Putamen (tissue), 1 donor: ENCODE results near the gene PREX1.
"Not testable (repeated sequence)": the region's sequence is repeated elsewhere in the genome, so short reads cannot be mapped to it uniquely, and the experiment has no call there.

Experiments
- DNase-seq: peaks from one replicate; pipeline ENCODE4 v3.0.0-alpha.2; 2016; ENCODE audit warnings: low spot score

The PREX1 gene

DNA sequence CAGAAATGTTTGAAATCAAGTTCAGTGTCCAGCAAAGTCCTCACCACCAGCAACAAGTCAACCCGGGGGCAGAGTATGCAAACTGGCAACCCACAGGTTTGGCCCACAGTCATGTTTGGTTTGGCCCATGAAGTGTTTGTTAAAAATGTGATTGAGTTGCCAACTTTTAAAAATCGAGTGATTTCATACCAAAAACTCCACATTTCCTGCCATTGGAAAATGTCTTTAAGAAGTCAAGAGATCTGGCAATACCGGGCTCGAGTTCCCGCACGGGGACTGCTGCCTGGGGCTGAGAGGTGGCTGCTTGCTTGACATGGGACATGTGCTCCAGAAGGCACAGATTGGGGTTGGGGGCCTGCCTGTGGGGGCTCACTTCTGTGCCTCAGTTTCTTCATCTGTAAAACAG is 36.1 kb downstream of the PREX1 start:
- no peak for DNase-seq

DNA sequence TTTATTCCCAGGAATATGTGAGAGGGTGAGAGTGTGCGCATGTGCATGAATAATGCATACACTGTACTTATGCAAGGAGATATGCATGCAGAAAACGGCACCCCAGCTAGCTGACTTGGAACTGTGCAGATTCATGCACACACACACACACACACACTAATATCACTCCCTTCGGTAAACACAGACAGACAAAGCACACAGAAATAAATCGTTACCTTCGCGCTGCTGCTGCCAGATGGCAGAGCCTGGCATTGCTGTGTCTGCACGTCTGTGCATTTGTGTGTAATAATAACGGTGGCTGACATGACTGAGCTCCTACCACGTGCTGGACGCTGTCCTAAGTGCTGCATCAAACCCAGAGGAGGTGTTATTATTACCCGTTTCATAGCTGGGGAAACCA is 36.8 kb downstream of the PREX1 start:
- no peak for DNase-seq

DNA sequence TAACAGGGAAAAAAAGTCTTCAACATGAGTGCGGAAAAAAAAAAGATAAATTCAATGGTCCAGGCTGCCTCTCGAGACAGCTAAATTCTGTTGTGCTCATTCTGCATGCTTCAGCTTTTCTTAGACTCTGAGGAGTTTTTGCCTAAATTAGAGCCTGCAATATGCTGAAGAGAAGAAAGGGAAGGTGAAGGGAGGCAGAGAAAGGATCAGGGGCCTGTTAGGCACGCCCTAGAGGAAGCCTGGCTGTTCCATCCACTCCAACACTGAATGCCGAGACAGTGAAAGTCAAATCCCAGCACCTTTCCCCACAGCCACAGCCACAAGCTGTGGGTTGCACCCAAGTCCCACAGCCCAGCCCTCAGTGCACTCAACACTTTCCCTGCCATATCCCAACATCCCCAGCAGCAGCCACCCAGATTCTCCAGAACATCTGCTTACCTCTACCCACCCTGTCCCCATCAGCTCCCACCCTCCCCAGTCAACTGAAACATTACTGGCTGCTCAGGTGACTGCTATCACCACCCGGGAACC is 37.3 kb downstream of the PREX1 start:
- no peak for DNase-seq

DNA sequence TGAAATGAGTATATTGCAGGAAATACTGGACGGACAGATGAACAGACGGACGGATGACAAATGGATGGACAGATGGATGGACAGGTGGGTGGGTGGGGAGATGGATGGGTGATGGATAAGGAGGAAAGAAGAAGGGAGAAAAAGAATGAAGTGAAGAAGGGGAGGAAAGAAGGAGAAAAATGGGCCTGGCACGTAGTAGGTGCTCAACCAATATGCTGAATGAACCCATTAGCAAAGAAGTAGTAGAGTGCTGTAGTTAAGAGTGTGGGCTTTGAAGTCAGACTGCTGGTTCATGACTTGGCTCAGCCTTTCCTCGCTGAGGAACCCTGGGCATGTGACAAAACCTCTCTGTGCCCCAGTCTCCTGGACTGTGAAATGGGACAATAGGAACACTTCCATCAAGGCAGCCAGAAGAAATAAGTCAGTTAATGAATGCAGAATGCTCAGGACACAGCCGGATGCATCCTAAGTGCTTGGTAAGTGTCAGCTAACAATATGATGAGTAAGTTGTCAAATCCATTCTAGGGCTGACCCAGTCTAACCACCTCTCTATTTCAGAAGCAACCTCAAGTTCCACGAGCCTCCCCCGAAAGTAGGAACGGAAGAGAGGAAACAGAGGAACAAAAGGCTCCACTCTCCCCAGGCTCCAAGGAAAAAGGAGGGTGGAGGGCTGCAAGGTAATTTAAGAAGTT is 37.9 kb downstream of the PREX1 start:
- no peak for DNase-seq

DNA sequence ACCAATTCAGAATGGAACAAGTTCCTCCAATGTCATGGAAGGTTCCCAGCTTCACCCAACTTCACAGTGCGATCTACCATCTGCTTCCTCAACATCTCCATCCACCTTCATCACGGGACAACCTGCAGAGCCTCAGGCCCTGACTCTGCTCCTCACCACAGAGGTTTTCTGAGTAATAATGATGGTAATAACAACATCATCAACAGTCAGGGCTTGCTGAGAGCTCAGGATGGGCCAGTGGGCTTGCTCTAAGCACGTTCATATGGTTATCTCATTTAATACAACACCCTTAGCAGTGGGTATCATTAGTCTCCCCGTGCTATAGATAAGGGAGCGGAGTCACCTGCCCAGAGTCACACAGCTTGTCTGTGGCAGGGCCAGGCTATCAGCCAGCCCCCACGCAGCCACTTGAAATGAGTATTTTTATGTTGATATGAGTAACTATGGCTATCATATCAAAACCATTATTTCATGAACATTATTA is 38.6 kb downstream of the PREX1 start:
- DNase-seq: no peak

DNA sequence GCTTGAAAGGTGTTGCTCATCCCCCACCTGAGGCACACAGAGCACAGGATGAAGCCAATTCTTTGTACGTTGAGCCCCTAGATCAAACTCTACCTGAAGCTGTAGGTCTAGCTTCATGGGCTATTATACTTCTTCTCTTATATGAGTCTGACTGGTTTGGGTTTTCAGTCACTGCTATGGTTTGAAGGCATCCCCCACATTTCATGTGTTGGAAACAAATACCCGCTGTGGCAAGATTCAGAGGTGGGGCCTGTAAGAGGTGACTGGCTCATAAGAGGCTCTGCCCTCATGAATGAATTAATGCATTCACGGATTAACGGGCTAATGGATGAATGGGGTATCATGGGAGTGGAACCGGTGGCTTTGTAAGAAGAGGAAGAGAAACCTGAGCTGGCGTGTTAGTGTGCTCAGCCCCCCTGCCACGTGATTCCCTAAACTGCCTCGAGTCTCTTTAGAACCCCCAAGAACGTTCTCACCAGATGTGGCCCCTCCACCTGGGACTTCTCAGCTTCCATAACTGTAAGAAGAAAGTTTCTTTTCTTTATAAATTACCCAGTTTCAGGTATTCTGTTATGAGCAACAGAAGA is 39.2 kb downstream of the PREX1 start:
- no peak for DNase-seq

DNA sequence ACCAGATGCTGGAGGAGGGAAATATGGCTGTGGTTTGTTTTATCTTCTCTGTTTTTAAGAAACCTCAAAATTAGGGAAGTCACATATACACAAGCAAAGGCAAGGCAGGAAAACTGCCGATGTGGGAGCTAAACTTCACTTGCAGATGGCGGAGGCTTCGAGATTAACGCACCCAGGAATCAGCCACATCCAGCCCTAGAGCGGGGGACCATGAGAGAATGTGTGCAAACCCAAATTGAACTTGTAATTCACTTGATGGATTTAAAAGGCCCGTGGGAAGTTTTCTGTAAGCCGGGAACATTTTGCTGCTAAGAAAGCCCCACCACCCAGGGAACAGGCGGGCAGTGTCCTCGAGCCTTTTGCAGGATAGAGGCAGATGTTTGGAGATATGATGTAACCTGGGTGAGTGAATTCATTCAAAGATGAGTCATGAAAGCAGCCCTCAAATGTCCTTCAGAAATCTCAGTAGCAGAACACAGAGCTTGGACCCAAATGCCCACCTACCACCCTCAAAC is 39.9 kb downstream of the PREX1 start:
- no peak for DNase-seq

DNA sequence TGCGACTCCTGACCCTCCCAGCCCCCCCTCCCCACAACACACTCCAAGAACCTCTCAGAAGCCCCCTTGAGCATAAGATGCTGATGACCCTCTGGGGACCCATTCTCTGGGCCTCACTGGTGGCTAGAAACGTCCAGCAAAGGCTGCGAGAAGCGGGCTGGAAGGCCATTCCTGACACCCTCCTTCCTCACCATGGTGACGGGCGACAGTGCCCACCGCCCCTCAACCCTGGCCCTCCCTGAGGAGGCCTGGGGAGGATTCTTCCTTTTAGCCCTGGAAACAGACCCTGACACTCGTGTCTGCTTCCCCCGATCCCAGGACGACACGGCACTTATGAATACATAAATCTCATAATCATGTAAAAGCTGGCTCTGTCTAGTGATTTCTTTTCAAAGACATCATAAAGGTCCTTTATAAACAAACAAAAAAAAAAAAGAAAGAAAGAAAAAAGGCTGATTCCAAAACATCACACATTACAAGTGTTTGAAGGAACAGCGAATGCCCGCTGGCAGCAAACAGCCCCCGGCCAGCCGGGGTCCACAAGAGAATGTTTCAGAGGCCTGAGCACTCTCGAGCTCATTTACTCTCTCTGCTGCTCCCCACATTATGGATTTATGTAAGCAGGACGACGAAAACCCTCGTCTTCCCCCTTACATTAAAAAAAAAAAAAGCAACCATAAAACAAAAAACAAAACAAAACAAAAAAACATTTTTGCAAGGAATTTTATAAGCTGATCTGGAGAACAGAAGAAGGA is 40.7 kb downstream of the PREX1 start:
- DNase-seq: no peak

DNA sequence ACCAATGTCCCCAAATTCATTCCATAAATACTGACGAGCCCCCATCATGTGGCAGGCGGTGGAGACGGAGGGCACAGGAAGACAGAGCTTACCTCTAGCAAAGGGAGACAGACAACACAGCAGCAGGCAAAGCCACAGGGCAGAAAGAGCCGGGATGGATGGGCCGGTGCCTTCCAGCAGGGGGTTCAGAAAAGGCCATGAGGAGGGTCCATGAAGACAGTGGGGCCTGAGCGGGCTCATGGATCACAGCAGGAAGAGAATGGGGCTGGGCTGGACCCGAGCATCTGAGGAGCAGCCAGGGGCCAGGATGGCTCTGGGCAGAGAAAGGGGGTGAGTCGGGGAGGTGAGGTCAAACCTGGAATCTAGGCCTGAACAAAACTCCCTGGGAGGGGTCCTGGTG is 42.0 kb downstream of the PREX1 start:
- DNase-seq: no peak

DNA sequence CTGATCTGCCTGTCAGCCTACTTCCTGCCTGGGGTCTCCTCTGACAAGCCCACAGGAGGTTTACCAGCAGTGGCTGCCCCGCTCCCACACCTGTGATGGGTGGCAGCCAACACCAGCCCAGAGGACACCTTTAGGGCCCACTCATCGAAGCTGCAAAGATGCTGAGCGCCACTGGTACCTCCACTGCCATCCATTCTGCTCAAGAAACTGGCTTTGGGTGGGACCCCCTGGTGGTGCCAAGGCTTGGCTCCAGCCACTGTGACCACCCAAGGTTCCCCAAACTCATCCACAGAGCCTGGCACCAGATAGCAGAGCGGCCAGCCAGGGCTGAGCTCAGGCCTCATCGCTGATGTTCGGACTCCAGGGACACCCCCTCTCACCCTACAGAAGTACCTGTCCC is 42.5 kb downstream of the PREX1 start:
- no peak for DNase-seq

DNA sequence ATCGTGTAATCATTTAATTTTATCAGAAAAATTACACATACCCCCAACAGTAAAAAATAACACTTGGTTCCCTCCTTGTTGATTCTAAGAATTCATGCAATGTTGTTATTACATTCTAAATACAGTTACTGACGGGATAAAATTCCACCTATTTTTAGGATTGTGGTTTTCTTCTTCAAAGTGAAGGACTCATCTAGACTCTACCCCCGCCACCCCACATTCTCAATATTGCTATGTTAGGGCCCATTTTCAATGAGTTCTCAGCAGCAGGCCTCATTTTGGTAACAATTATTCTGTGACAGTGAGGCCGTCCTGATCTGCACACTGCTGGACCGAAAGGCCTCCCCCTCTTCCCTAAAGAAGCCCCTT is 43.5 kb downstream of the PREX1 start:
- DNase-seq: no peak

DNA sequence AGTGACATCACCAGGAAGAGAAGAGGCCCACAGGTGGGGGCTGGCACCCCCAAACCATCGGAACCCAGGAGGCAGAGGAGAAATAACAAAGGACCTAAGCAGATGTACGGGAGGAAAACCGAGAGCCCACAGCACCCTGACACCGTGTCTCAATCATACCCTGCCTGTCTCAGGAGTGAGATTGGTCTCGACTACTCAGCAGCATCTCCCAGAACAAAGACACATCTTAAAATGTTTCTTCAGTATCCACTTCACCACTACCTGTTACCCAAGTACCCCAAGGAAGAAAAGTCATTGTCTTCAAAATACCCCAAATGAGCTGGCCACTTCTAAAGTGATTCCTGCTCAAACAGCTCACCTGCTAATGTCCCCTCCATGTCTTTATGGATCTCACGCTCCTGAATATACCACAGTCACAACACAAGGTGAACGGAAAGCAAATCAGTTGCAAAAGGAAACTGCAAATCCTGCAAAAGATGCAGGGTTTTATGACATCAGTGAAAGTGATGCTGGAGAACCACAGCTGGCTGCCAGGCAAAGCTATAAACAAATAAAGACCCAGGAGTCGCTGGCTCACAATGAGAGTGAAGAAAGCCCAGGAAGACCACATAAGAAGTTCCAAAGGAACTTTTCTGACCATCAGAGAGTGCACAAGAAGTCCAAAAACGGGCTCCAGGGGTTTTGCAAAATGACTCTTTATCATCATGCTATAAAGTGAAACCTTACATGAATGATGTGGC is 44.1 kb downstream of the PREX1 start:
- no peak for DNase-seq

DNA sequence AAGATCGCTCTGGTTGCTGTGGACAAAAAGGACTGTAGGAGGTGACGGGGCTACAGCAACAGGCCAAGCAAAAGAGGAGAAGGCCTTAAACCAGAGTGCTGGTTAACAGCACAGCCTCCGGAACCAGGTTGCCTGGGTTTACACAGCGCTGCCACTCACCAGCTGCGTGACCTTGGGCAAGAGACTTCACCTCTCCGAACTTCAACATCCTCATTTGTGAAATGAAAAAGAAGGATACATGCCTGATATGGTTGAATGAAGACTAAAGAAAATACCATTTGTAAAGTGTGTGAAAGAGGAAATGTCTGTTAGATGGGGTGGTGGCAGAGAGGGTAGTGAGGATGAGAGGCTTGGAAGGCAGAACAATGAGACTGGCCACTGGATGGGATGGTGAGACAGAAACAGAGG is 44.9 kb downstream of the PREX1 start:
- DNase-seq: no peak

DNA sequence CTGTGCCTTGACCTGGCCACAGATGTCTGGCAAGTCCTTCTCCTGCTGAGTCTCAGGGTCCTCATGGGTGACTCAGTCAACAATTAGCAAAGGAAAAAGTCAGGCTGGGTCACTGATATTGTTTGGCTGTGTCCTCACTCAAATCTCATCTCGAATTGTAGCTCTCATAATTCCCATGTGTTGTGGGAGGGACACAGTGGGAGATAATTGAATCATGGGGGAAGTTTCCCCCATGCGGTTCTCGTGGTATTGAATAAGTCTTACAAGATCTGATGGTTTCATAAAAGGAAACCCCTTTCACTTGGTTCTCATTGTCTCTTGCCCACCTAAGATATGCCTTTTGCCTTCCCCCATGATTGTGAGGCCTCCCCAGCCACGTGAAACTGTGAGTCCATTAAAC is 45.7 kb downstream of the PREX1 start:
- no peak for DNase-seq

DNA sequence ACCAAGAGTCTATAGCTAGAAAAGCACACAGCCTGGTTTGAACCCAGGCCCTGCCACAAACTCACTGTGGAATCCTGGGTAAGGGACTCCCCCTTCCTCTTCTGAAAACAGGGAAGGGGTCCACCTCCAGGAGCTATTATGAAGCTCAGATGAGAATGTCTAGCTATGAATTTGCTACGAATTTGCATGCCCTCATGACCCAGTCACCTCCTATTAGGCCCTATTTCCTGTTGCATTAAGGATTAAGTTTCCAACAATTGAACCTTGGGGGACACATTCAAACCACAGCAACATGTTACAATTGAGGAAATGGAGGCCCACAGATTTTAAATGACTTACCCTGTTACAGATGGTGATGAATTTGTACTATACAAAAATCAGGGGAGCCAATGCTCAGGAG is 46.2 kb downstream of the PREX1 start:
- DNase-seq: no peak

DNA sequence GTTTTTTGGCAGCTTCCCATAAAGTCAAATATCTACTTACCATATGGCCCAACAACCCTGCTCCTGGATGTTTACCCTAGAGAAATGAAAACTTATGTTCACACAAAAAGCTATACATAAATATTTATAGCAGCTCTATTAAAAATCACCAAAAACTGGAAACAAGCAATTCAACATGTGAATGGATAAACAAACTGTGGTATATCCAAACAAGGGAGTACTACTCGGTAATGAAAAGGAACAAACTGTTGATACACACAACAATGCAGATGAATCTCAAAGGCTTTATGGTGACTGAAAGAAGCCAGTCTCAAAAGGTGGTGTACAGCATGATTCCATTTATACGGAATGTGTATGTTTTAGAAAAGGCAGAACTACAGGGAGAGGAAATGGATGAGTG is 48.4 kb downstream of the PREX1 start:
- DNase-seq: no peak

DNA sequence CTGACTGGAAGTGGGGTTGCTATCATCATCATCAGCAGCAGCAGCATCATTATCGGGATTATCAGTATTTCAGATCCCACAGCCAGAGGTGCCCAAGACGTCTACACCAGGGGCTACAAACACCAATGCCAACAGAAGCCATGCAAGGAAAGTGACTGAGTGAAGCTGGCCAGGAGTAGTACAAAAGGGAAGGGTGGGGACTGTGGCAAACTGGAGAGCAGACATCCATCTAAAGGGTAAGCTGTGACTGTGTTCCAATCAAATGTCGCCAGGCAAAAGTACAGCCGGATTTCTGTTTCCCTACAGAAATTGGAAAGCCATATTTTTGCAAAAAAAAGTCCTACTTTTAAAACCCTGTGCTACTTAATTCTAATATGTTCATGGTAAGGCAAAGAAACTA is 50.0 kb downstream of the PREX1 start:
- no peak for DNase-seq

DNA sequence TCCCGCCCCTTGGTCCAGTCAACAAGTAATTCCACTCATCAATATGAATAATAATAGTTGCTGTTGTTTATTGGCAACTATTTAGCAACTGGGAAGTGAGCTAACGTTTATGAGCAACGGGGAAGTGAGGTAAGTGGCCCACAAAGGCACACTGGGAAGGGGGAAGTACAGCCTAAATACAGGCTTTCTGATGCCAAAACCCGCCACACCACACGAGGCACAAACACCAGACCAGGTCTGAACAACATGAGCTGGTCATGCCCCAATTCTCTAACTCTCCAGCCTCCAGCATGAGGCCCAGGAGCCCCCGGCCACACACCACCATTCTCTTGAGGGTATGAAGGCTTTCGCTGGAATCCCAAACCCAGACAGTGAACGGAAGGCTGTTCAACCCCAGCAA is 50.8 kb downstream of the PREX1 start:
- DNase-seq: no peak

DNA sequence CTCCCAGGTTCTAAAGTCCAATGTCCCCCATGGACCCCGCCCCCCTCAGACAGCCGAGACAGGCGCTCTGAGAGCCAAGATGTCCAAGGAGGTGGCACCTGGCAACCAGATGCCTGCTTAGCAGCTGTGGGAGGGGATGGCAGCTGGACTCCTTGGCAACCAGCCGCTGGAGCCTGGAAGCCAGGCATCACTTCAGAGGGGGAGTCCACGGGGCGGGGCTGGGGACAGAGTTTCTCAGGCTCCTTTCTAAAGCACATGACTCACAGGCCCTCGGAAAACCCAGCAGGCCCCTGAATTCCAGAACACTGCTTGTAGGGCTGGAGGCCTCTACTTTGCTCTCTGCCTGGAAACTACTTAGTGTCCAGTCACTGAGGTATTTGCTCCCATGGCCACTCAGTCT is 51.5 kb downstream of the PREX1 start:
- no peak for DNase-seq

DNA sequence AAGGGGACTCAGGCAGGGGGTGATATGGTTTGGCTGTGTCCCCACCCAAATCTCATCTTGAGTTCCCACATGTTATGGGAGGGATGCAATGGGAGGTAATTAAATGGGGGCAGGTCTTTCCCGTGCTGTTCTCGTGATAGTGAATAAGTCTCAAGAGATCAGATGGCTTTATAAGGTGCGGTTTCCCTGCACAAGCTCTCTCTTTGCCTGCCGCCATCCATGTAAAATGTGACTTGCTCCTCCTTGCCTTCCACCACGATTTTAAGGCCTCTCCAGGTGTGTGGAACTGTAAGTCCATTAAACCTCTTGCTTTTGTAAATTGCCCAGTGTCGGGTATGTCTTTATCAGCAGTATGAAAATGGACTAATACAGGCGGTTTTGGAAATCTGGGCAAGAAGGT is 52.3 kb downstream of the PREX1 start:
- DNase-seq: not testable (repeated sequence)

DNA sequence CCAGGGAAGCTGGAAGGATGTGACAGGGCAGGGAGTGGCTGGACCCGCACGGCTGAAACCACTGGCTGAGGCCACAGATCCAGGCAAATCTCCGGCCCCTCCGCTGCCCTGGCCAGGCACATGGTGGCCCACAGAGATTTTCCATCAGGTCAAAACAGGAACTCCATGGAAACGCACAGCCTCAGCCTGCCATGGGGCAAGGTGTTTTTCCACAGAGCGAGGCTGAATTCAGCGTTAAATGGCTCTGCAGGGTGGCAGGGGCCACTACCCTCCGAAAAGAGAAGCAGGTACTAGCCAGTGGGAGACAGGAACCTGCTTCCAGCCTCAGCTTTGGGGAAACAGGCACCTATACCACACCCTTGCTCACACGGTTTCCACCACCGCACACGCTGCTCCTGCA is 53.1 kb downstream of the PREX1 start:
- DNase-seq: no peak

DNA sequence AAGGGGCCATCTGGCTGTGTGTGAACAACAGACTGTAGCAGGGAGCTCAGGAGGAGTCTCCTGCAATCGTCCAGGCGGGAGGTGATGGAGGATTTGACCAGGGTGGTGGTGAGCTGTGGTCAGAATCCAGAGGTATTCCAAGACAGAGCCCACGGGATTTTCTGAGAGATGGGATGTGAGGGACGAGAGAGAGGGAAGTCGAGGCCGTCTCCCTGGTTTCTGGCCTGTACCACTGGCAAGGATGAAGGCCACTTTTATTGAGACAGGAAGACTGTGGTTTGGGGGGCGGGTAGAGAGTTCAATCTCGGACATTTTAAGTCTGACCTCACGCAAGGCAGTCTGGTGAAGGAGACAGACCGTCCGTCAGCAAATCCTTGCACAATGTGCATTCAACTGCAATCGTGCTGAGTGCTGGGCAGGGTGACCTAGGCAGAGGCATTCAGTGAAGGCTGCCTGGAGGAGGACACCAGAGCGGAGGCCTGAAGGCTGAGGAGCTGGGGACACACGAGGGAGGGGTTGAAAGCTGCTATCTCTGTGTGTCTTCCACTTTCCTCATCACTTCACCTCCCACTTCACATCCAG is 53.9 kb downstream of the PREX1 start:
- no peak for DNase-seq
